ENCODE results near the gene FAM3B. TPM values are rescaled to one million over a fixed set of nuclear protein-coding genes. Genes with fewer than 3 reads are reported as not detected.

The FAM3B gene
- total and polyA plus RNA-seq, 2 experiments from 2014 or later = not detected

GRCh38 chr21:41406340-41406739 is 89.7 kb downstream of the FAM3B start:
- H3K9ac ChIP-seq = no peak overlapping the region
- no peaks in the 10 kb centered on the region for H3K36me3 ChIP-seq (ENCODE audit: low read depth)
- in situ Hi-C loops (cut with MboI) = no loop called here
- H2AFZ ChIP-seq = no peak overlapping the region
- no peaks in the 10 kb centered on the region for H3F3A ChIP-seq (ENCODE audit: insufficient read depth)
- 55 to 56% methylated on average over 6 of the region's 6 CpGs for WGBS, 2 experiments (ENCODE audit: low coverage in 1 of 2, low lambda C conversion rate in 2 of 2, missing lambda C conversion rate in 2 of 2)
- no peaks in the 10 kb centered on the region for H4K20me1 ChIP-seq (ENCODE audit: insufficient read depth)
- H3K9me3 ChIP-seq (ENCODE audit: low read depth) = no peaks in the 10 kb centered on the region
- no peak for DNase-seq
- no peak for TF ChIP-seq EZH2 (IDR thresholded peaks at IDR 0.05; ENCODE audit: insufficient read depth, poor library complexity, severe bottlenecking)
- no peaks in the 10 kb centered on the region for H3K79me2 ChIP-seq (ENCODE audit: insufficient read depth)
- no peak overlapping the region for H3K4me2 ChIP-seq (ENCODE audit: unreplicated experiment)
- no peaks in the 10 kb centered on the region for H3K27me3 ChIP-seq (replicated peaks; ENCODE audit: insufficient read depth)
- H3K4me1 ChIP-seq (ENCODE audit: insufficient read depth) = no peaks in the 10 kb centered on the region
- no peak overlapping the region for H3K27ac ChIP-seq
- H3K4me3 ChIP-seq = no peak overlapping the region
- H3K9me2 ChIP-seq (ENCODE audit: insufficient read depth) = no peaks in the 10 kb centered on the region

Other genes with a start within 250 kb of the FAM3B start
- 77.8 and 97.8 TPM in 2 replicates for gene BACE2, start 148.6 kb upstream of the FAM3B start, total RNA-seq (2014; rRNA removed; shearing (Covaris generic))
- gene BACE2, start 148.6 kb upstream of the FAM3B start, polyA plus RNA-seq (2016; fragmentation: Nextera tagmentation; extraction: Ambion mirVana) = 67.0 and 69.5 TPM in 2 replicates
- 0.54 and 2.8 TPM in 2 replicates for gene MX2, start 45.2 kb downstream of the FAM3B start, total RNA-seq (2014; rRNA removed; shearing (Covaris generic))
- 0.46 and 0.85 TPM in 2 replicates for gene MX2, start 45.2 kb downstream of the FAM3B start, polyA plus RNA-seq (2016; fragmentation: Nextera tagmentation; extraction: Ambion mirVana)
- 1.6 and 1.9 TPM in 2 replicates for gene MX1, start 109.4 kb downstream of the FAM3B start, total RNA-seq (2014; rRNA removed; shearing (Covaris generic))
- 1.0 and 1.6 TPM in 2 replicates for gene MX1, start 109.4 kb downstream of the FAM3B start, polyA plus RNA-seq (2016; fragmentation: Nextera tagmentation; extraction: Ambion mirVana)
- gene TMPRSS2, start 191.4 kb downstream of the FAM3B start, total RNA-seq (2014; rRNA removed; shearing (Covaris generic)) = not detected in 2 replicates
- not detected in 2 replicates for gene TMPRSS2, start 191.4 kb downstream of the FAM3B start, polyA plus RNA-seq (2016; fragmentation: Nextera tagmentation; extraction: Ambion mirVana)

Measured in GM23248 (cell line).